Body of pancreas (tissue), 4 donors: ENCODE data around the gene MAP2K5.

ENCODE experiments used
- POLR2A ChIP-seq, 3 donors: fragments of 450-650 bp; IDR thresholded peaks; one replicate each; pipeline ENCODE4 v1.6.1; 2016; ENCODE audit warnings: antibody characterized with exemption in 3 of 3, mild to moderate bottlenecking in 2 of 3
- TF ChIP-seq, protein P1 (sequence below), 7 experiments: fragments of 450-650 bp in 4 of 7; fragments of 200-600 bp in 3 of 7; sonication (generic) in 3 of 7; IDR thresholded peaks; one replicate each; pipeline ENCODE4 v1.5.1; 2016 to 2019; ENCODE audit warnings: antibody characterized with exemption in 7 of 7

DNA sequence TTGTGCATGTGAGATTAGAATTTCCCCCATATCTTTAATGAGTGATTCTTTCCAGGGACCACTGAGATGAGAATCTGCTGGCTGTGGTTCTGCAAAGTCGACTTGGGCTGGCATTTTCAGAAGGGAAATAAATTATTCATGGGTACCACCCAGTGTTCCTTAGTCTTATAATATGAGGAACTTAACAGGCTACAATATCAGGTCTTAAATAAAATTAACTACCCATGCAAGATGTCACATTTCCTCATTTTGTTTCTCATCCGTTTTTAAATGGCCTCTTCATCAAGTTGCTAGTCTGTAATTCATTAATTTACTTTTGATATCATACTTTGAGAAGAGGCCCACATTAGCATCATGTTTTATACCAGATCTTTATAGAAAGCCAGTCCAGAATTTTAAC, 224.5 kb downstream of the MAP2K5 start:
- TF ChIP-seq, protein P1, sequence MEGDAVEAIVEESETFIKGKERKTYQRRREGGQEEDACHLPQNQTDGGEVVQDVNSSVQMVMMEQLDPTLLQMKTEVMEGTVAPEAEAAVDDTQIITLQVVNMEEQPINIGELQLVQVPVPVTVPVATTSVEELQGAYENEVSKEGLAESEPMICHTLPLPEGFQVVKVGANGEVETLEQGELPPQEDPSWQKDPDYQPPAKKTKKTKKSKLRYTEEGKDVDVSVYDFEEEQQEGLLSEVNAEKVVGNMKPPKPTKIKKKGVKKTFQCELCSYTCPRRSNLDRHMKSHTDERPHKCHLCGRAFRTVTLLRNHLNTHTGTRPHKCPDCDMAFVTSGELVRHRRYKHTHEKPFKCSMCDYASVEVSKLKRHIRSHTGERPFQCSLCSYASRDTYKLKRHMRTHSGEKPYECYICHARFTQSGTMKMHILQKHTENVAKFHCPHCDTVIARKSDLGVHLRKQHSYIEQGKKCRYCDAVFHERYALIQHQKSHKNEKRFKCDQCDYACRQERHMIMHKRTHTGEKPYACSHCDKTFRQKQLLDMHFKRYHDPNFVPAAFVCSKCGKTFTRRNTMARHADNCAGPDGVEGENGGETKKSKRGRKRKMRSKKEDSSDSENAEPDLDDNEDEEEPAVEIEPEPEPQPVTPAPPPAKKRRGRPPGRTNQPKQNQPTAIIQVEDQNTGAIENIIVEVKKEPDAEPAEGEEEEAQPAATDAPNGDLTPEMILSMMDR (IDR thresholded peaks at IDR 0.05): no peak
- no peak for TF ChIP-seq POLR2A (IDR thresholded peaks at IDR 0.05)
